BLaER1 treated with 17β-estradiol and CSF1 and Interleukin-3, amounts not matched to agents 10 nM and 100 nM (cell line): ENCODE results near the gene PTPRD.

Experiments used
- H3K27ac ChIP-seq, 11 experiments: shearing (Covaris generic); formaldehyde crosslinking; 2 replicates each; pipeline ENCODE4 v1.8.1; 2022
- H3K27me3 ChIP-seq, 11 experiments: shearing (Covaris generic); formaldehyde crosslinking; 2 replicates each; pipeline ENCODE4 v1.8.1; 2022
- H3K36me3 ChIP-seq, 11 experiments: shearing (Covaris generic); formaldehyde crosslinking; 2 replicates each; pipeline ENCODE4 v1.8.1; 2022
- H3K4me1 ChIP-seq, 10 experiments: shearing (Covaris generic); formaldehyde crosslinking; 2 replicates each; pipeline ENCODE4 v1.8.1; 2022
- H3K4me2 ChIP-seq, 11 experiments: shearing (Covaris generic); formaldehyde crosslinking; 2 replicates each; pipeline ENCODE4 v1.8.1; 2022
- H3K4me3 ChIP-seq, 10 experiments: shearing (Covaris generic); formaldehyde crosslinking; 2 replicates each; pipeline ENCODE4 v1.8.1; 2022
- H3K9ac ChIP-seq, 11 experiments: shearing (Covaris generic); formaldehyde crosslinking; 2 replicates each; pipeline ENCODE4 v1.8.1; 2022
- H3K9me3 ChIP-seq, 11 experiments: shearing (Covaris generic); formaldehyde crosslinking; replicated peaks in 1 of 11; 2 replicates each; pipeline ENCODE4 v1.8.1; 2022
- H4K20me1 ChIP-seq, 11 experiments: shearing (Covaris generic); formaldehyde crosslinking; 2 replicates each; pipeline ENCODE4 v1.8.1; 2022
- Cebpa-rat ChIP-seq, 11 experiments: shearing (Covaris generic); IDR thresholded peaks; 2 replicates each; pipeline ENCODE4 v1.8.1; 2022

Gene PTPRD

DNA sequence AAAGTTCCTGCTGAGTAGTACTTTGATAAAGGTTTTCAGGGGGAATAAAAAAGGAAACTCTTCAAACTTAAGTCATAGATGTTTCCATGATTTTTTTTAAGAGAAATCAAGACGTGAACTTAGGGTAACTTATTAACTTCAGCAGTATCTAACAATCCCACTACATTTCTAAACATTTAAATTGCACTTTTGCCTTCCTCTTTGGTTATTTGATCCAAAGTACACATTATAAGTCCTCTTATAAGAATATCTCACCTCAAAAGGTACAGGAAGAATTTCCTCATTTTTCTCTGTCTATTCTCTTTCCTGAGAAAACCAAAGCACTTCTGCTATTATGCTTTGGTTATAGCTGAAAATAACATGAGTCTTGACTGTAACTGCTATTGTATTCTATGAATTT lies 7.9 kb downstream of the PTPRD start:
- no peak for TF ChIP-seq Cebpa-rat (IDR thresholded peaks at IDR 0.05)
- no peaks in the 10 kb centered on the region for H3K9me3 ChIP-seq
- H3K4me2 ChIP-seq = no peak overlapping the region
- H4K20me1 ChIP-seq = no peaks in the 10 kb centered on the region
- H3K4me3 ChIP-seq = no peak overlapping the region
- no peaks in the 10 kb centered on the region for H3K27me3 ChIP-seq
- no peak overlapping the region for H3K27ac ChIP-seq
- H3K9ac ChIP-seq = no peak overlapping the region
- no peaks in the 10 kb centered on the region for H3K36me3 ChIP-seq
- no peaks in the 10 kb centered on the region for H3K4me1 ChIP-seq

GRCh38 chr9:10597801-10598200 lies 15.0 kb downstream of the PTPRD start:
- TF ChIP-seq Cebpa-rat (IDR thresholded peaks at IDR 0.05) = no peak
- no peak overlapping the region for H3K4me3 ChIP-seq
- H3K27me3 ChIP-seq = no peaks in the 10 kb centered on the region
- no peak overlapping the region for H3K27ac ChIP-seq
- peaks cover 0 to 2% (median 0%) of the 10 kb centered on the region in 11 experiments; a peak in 2 of 22 replicates for H3K9me3 ChIP-seq
- no peak overlapping the region for H3K4me2 ChIP-seq
- H3K36me3 ChIP-seq = no peaks in the 10 kb centered on the region
- no peaks in the 10 kb centered on the region for H4K20me1 ChIP-seq
- H3K4me1 ChIP-seq = no peaks in the 10 kb centered on the region
- H3K9ac ChIP-seq = no peak overlapping the region

DNA sequence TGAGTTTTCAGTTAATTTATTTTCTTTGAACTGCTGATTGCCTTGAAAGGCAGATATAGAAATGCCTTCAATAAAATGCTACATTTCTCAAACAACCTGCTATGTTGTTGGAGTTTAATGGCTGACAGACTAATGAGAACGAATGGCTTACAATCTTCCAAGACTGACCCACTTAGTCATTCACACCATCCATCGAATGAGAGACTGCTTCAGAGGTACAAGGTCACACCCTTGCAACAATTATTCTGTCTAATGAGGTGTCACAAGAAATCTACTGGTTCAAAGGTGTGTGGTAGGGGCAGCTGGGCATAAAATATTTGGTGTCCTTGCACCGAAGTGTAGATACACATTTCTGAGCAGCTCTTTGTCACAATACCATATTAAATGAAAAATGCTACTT lies 18.3 kb downstream of the PTPRD start:
- Histone ChIP-seq H3K27me3 (no peaks in the 10 kb centered on the region), H4K20me1 (no peaks in the 10 kb centered on the region), H3K4me1 (no peaks in the 10 kb centered on the region), H3K4me2 (no peak overlapping the region), H3K9ac (no peak overlapping the region), H3K36me3 (no peaks in the 10 kb centered on the region), H3K4me3 (no peak overlapping the region), H3K27ac (no peak overlapping the region), H3K9me3 (peaks cover 0 to 18% (median 5%) of the 10 kb centered on the region in 11 experiments; a peak in 6 of 22 replicates)
- no peak for TF ChIP-seq Cebpa-rat (IDR thresholded peaks at IDR 0.05)

GRCh38 chr9:10586407-10586806 lies 26.4 kb downstream of the PTPRD start:
- TF ChIP-seq Cebpa-rat (IDR thresholded peaks at IDR 0.05) = no peak
- no peaks in the 10 kb centered on the region for H4K20me1 ChIP-seq
- H3K4me1 ChIP-seq = no peaks in the 10 kb centered on the region
- H3K4me2 ChIP-seq = no peak overlapping the region
- no peak overlapping the region for H3K9ac ChIP-seq
- H3K36me3 ChIP-seq = no peaks in the 10 kb centered on the region
- no peak overlapping the region for H3K4me3 ChIP-seq
- H3K27ac ChIP-seq = no peak overlapping the region
- H3K27me3 ChIP-seq = no peaks in the 10 kb centered on the region
- H3K9me3 ChIP-seq = peaks cover 0 to 15% (median 0%) of the 10 kb centered on the region in 11 experiments; a peak in 5 of 22 replicates

- no peak overlapping the region for H3K4me3 ChIP-seq
- no peak for TF ChIP-seq Cebpa-rat (IDR thresholded peaks at IDR 0.05)
- H3K27ac ChIP-seq = no peak overlapping the region
- H3K4me2 ChIP-seq = no peak overlapping the region
- no peaks in the 10 kb centered on the region for H3K9me3 ChIP-seq
- peaks cover 0 to 3% (median 0%) of the 10 kb centered on the region in 10 experiments; a peak in 3 of 20 replicates for H3K4me1 ChIP-seq
- no peaks in the 10 kb centered on the region for H3K36me3 ChIP-seq
- H4K20me1 ChIP-seq = no peaks in the 10 kb centered on the region
- no peaks in the 10 kb centered on the region for H3K27me3 ChIP-seq
- no peak overlapping the region for H3K9ac ChIP-seq
These were observed 41.1 kb downstream of the PTPRD start for GRCh38 chr9:10571699-10572098.

DNA sequence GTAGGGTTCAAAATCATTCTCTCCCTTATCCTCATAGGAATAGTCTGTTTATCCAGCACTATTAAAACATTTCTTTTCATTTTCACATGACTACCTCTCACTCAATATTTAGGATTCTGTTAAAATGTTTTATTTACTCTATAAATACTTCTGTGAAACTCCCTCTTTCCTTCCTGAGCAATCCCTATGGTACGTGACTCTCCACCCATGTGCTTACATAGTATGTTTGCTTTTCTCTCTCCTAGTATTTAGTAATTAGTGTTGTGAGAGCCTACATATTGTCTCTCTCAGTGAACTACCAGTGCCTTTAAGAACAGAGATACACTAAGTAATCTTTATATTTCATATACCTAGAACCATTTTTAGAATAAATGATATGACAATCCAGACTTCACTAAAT lies 46.0 kb downstream of the PTPRD start:
- H3K27me3 ChIP-seq = no peaks in the 10 kb centered on the region
- H3K4me1 ChIP-seq = peaks cover 0 to 6% (median 0%) of the 10 kb centered on the region in 10 experiments; a peak in 3 of 20 replicates
- no peaks in the 10 kb centered on the region for H4K20me1 ChIP-seq
- no peak overlapping the region for H3K27ac ChIP-seq
- no peak overlapping the region for H3K9ac ChIP-seq
- no peak overlapping the region for H3K4me3 ChIP-seq
- H3K9me3 ChIP-seq = no peaks in the 10 kb centered on the region
- H3K36me3 ChIP-seq = no peaks in the 10 kb centered on the region
- TF ChIP-seq Cebpa-rat (IDR thresholded peaks at IDR 0.05) = no peak
- H3K4me2 ChIP-seq = peak overlapping the region in 1 of 11 experiments; percentile 37; a peak in 3 of 22 replicates

DNA sequence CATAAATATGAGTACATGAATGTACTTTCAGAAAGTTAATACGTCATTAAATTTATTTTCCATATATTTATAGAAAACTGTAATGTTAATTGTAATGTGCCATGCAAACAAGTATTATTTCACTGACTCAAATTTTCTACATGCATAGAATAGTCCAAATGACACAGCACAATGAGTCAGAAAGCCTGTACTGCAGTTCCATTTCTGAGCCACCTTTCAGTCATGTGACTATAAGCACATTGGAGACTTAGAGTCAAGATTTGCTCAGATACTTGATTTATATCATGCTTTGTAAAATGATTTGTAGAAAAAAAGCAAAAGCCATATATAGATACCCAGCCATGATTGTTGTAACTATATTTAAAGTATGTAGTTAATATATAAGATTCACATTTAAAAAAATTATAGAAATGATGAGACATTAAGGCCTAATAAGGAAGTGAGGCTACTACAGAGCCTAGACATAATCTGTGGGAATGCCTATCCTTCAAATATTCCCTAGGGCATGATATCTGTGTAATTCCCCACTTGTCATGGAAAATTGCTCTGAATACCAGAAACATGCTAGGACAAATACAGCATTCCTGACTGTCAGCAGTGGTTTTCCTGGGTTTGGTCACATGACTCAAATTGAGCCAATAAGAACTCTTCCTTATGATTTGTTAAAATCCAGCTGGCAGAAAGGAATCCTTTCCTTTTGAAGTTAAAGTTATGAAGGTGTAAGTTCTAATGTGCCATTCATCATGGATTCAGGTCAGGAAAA lies 50.0 kb downstream of the PTPRD start:
- no peaks in the 10 kb centered on the region for H3K9me3 ChIP-seq
- no peak for TF ChIP-seq Cebpa-rat (IDR thresholded peaks at IDR 0.05)
- H3K4me3 ChIP-seq = no peak overlapping the region
- no peaks in the 10 kb centered on the region for H3K27me3 ChIP-seq
- H3K4me2 ChIP-seq = no peak overlapping the region
- no peaks in the 10 kb centered on the region for H4K20me1 ChIP-seq
- no peak overlapping the region for H3K27ac ChIP-seq
- H3K9ac ChIP-seq = no peak overlapping the region
- peaks cover 0 to 6% (median 0%) of the 10 kb centered on the region in 10 experiments; a peak in 3 of 20 replicates for H3K4me1 ChIP-seq
- H3K36me3 ChIP-seq = no peaks in the 10 kb centered on the region

DNA sequence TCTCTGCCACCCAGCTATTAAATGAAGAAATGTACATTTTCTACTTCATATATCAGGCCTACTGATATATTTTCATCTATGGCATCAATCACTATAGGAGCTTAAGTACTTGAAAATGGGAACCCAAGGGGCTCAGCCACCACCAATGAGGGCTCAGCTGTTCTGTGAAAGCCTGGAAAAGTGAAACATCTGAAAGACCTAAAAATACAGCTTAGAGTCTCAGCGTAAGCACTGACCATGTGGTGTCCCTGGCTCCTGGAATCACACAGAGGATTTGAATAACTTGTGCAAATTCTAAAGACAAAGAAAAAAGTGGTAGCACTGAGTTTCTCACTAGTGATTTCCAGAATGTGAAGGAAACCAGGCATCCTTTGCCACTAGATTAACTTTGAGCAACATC lies 64.5 kb downstream of the PTPRD start:
- Histone ChIP-seq H3K27ac (no peak overlapping the region), H3K9ac (no peak overlapping the region), H3K27me3 (no peaks in the 10 kb centered on the region), H3K4me1 (no peaks in the 10 kb centered on the region), H3K36me3 (no peaks in the 10 kb centered on the region), H3K4me3 (no peak overlapping the region), H3K9me3 (no peaks in the 10 kb centered on the region), H3K4me2 (no peak overlapping the region), H4K20me1 (no peaks in the 10 kb centered on the region)
- TF ChIP-seq Cebpa-rat (IDR thresholded peaks at IDR 0.05) = no peak

DNA sequence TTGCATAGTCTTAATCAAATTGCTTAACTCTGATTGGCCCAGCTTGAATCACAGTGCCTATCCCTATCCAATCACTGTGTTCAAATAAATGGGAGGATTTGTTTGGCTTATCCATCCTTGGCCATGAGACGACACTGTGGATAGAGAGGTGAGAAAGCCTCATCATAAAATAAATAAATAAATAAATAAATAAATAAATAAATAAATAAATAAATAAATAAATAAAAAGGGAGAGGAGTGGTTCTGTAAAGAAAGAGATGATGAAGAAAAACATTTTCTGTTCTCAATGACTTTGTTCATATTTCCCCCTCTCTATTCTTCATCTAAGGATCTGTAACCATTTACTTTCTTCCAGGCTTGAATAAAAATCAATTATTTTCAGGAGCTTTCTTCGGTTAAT lies 74.7 kb downstream of the PTPRD start:
- H3K27ac ChIP-seq = no peak overlapping the region

DNA sequence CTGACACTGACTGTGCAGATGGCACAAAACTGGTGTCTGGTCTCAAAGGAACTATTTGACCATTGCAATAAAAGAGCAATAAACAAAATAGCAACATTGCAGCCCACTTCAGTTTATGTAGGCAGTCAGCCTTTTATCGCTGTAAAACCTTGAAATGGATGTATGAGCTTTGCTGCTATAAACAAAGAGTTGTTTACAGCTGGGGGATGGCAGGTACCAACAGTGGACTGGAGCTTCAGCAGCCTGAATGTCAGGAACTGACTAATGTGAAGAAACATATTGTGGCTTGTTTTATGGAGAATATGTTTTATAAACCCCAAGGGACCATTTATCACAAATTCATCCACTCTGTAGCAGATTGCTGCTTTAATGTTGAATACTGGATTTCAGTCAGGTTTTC lies 78.0 kb downstream of the PTPRD start:
- H3K27me3 ChIP-seq = no peaks in the 10 kb centered on the region
- no peak overlapping the region for H3K27ac ChIP-seq
- no peaks in the 10 kb centered on the region for H4K20me1 ChIP-seq
- no peak for TF ChIP-seq Cebpa-rat (IDR thresholded peaks at IDR 0.05)
- no peaks in the 10 kb centered on the region for H3K4me1 ChIP-seq
- no peaks in the 10 kb centered on the region for H3K36me3 ChIP-seq
- H3K9me3 ChIP-seq = no peaks in the 10 kb centered on the region
- no peak overlapping the region for H3K4me2 ChIP-seq
- H3K9ac ChIP-seq = no peak overlapping the region
- H3K4me3 ChIP-seq = no peak overlapping the region

More for the DNA sequence above, 74.7 kb downstream of the PTPRD start:
- Histone ChIP-seq H3K4me3 (no peak overlapping the region), H3K9me3 (no peaks in the 10 kb centered on the region), H3K9ac (no peak overlapping the region), H4K20me1 (no peaks in the 10 kb centered on the region), H3K4me1 (no peaks in the 10 kb centered on the region), H3K36me3 (no peaks in the 10 kb centered on the region), H3K4me2 (no peak overlapping the region), H3K27me3 (no peaks in the 10 kb centered on the region)
- no peak for TF ChIP-seq Cebpa-rat (IDR thresholded peaks at IDR 0.05)
